ENCODE data around the gene MSTN.

Gene MSTN

DNA sequence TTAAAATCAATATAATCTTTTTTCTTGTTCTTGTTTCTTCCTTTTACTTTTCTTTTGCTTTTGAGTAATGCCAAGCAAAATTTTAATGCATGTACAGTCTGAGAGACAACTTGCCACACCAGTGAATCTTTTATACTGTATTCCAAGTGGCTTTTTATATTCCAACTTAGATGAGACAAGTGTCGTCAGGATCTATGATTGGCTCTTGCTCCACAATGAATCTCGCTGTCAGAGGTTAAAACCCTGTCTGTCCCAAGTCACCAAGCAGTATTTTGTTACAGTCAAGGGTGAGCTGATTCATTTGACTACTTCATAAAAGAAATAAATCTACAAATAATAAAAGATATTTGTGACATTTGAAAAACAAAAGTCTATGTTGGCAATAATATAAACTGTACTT is at the start of gene MSTN:
MSTN (minus strand) TSS at position 129 of the 400 bp plus-strand sequence. CDS start 133 bp downstream, outside the sequence.
- TF ChIP-seq, protein P1, sequence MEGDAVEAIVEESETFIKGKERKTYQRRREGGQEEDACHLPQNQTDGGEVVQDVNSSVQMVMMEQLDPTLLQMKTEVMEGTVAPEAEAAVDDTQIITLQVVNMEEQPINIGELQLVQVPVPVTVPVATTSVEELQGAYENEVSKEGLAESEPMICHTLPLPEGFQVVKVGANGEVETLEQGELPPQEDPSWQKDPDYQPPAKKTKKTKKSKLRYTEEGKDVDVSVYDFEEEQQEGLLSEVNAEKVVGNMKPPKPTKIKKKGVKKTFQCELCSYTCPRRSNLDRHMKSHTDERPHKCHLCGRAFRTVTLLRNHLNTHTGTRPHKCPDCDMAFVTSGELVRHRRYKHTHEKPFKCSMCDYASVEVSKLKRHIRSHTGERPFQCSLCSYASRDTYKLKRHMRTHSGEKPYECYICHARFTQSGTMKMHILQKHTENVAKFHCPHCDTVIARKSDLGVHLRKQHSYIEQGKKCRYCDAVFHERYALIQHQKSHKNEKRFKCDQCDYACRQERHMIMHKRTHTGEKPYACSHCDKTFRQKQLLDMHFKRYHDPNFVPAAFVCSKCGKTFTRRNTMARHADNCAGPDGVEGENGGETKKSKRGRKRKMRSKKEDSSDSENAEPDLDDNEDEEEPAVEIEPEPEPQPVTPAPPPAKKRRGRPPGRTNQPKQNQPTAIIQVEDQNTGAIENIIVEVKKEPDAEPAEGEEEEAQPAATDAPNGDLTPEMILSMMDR (IDR thresholded peaks at IDR 0.05; ENCODE audit: low read depth, low read length), result no peak
- no peak for TF ChIP-seq POLR2A (IDR thresholded peaks at IDR 0.05; ENCODE audit: extremely low read depth, insufficient read length)
- TF ChIP-seq, protein P2, sequence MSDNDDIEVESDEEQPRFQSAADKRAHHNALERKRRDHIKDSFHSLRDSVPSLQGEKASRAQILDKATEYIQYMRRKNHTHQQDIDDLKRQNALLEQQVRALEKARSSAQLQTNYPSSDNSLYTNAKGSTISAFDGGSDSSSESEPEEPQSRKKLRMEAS (IDR thresholded peaks at IDR 0.05; ENCODE audit: low read depth, low read length), result no peak
- no peak for TF ChIP-seq MYC (IDR thresholded peaks at IDR 0.05; ENCODE audit: low read depth, low read length)
- DNase-seq (ENCODE audit: low read depth), result no peak
- H3K4me3 ChIP-seq (ENCODE audit: low read depth, low read length), result no peak within 1 kb of the TSS

DNA sequence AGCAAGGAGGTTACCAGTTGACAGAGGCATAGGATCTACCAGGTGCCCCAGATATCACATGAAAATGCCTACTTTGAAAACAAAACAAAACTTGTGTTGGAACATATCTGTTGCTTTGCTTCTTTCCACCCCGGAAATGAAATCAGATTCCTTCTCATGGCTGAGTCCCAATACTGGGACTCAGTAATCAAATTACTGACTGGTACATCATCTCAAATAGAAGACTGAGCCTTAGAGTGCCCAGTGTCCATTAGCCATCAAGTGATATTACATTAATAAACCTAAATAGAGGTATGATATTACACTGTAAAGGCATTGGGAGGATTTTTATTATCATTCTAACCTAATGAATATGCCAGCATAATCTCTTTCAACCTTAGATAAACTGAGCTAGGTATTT is 48.6 kb upstream of the MSTN start:
- no peak overlapping the region for H3K4me3 ChIP-seq (ENCODE audit: low read depth, low read length)
- TF ChIP-seq, protein P2 (IDR thresholded peaks at IDR 0.05; ENCODE audit: low read depth, low read length), result no peak
- no peak for TF ChIP-seq POLR2A (IDR thresholded peaks at IDR 0.05; ENCODE audit: extremely low read depth, insufficient read length)
- TF ChIP-seq, protein P1 (IDR thresholded peaks at IDR 0.05; ENCODE audit: low read depth, low read length), result no peak
- no peak for TF ChIP-seq MYC (IDR thresholded peaks at IDR 0.05; ENCODE audit: low read depth, low read length)

DNA sequence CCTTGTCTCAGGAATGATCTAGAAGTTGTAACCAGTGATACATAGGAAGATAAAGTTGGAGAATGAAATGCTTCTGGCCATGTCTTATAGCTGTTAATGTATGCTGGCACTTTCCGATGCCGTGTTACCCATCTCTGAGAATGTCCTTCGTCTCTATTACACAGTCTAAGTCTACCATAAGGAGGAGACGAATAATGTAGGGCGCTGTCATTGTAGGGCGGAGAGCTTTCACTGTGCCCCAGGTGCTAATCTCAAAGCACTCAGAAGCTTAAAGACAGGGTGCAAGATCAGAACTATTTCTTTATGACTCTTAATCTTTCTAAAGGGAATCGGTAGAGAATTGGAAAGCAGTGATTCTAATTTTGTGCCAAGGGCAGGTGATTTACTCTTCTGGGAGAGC is 48.2 kb upstream of the MSTN start:
- TF ChIP-seq POLR2A (IDR thresholded peaks at IDR 0.05; ENCODE audit: extremely low read depth, insufficient read length) (no peak), MYC (IDR thresholded peaks at IDR 0.05; ENCODE audit: low read depth, low read length) (no peak)
- TF ChIP-seq, protein P2 (IDR thresholded peaks at IDR 0.05; ENCODE audit: low read depth, low read length), result no peak
- TF ChIP-seq, protein P1 (IDR thresholded peaks at IDR 0.05; ENCODE audit: low read depth, low read length), result no peak
- no peak overlapping the region for H3K4me3 ChIP-seq (ENCODE audit: low read depth, low read length)
- DNase-seq (ENCODE audit: low read depth), result no peak

More for the DNA sequence above, 48.6 kb upstream of the MSTN start:
- DNase-seq (ENCODE audit: low read depth), result no peak

- DNase-seq (ENCODE audit: low read depth), result no peak
- H3K4me3 ChIP-seq (ENCODE audit: low read depth, low read length), result no peak overlapping the region
- TF ChIP-seq POLR2A (IDR thresholded peaks at IDR 0.05; ENCODE audit: extremely low read depth, insufficient read length) (no peak), MYC (IDR thresholded peaks at IDR 0.05; ENCODE audit: low read depth, low read length) (no peak)
- TF ChIP-seq, protein P1 (IDR thresholded peaks at IDR 0.05; ENCODE audit: low read depth, low read length), result no peak
- TF ChIP-seq, protein P2 (IDR thresholded peaks at IDR 0.05; ENCODE audit: low read depth, low read length), result no peak
Measured at GRCh38 chr2:190110131-190110530, 47.6 kb upstream of the MSTN start.

DNA sequence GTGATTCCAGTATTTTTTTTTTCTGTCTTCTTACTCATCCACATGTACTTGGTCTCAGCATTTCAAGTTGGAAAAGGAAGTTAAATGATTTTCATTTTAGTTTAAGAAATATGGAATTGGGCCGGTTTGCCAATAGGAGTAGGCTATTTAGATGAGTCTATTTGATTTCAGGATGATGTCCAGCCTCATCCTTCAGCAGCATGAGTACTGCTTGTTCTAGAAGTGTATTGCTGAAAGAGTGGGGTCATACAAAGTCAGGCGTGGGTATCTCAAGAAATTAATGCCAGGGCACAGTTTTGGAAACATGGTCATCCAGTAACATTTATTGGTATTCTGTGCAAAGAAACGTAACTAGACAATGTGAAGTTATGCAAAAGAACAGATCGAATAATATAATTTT is 44.9 kb upstream of the MSTN start:
- DNase-seq (ENCODE audit: low read depth), result no peak
- TF ChIP-seq, protein P2 (IDR thresholded peaks at IDR 0.05; ENCODE audit: low read depth, low read length), result no peak
- no peak for TF ChIP-seq POLR2A (IDR thresholded peaks at IDR 0.05; ENCODE audit: extremely low read depth, insufficient read length)
- TF ChIP-seq, protein P1 (IDR thresholded peaks at IDR 0.05; ENCODE audit: low read depth, low read length), result no peak
- TF ChIP-seq MYC (IDR thresholded peaks at IDR 0.05; ENCODE audit: low read depth, low read length), result no peak
- H3K4me3 ChIP-seq (ENCODE audit: low read depth, low read length), result no peak overlapping the region
